HL-60/S4 treated with phorbol 12-myristate 13-acetate at 8.2 ng/mL for 4 days and 3 days (cell line): ENCODE measurements around the gene IGF2R.

Experiments
- in situ Hi-C: fragments of 300-500 bp; cut with MboI; formaldehyde crosslinking; loops from 2 replicates; pipeline ENCODE4 v1.15.0; 2022; ENCODE audit warnings: low sequenced_read_pairs

Gene IGF2R

DNA sequence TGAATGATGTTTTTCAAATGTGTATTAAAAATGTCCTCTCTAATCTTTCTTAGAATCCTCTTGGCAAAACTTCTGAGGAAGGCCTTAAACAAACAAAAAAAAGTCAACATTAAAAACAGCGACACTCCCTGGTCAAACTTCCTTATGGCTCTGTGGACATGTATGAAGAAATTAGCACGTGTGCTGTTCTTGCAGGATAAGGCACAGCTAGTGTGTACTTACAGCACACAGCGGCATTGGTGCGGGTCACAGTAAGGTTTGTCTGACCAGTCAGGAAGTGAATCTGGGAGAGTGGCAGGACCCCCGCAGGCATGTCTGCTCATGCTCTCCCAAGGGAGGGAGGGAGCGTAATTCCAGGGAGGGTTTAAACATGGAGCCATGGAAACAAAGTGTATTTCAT lies 191.6 kb downstream of the IGF2R start:
- in situ Hi-C loops = no loop called here
